ENCODE data around the gene TTC39C.

DNA sequence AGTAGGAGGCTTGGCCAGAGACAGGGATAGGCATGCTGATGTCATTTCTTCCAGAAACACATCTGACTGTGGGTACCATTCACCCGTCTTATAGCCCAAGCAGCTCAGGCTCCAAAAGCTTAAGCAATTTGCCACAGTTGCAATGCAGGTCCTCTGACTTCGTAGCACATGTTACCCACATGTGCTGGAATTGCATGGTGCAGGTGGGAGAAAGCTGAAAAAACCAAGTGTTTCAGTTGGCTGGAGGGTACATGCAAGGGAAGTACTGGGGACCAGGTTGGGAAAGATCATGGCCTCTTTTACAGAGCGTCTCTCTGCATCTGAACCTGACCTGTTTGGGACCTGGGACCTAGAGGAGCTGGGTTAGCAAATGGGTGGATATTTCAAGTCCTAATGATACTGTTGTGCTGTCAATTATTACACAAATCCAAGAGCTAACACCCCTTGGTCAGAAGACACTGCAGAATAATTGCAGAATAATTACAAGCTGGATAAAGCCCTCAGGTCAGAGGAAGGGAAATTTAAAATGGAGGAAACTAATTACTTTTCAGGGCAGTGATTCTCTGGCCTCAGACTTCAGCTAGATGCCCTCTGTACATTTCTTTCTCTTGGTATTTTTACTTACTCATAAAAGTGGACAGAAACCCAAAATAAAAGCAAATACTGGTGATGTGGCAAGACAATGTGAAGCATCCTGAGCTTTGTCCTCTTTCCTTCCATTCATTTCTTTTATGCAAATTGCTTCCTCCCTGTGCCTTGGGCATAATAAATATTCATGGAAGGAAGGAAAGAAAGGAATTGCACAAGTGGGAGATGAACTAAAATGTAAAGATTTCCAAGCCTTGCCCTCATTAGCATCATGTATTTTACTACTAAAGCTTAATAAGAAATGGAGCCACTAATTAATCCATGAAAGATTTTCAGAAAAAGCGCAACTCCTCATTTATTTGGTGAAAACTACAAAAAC, 45.6 kb upstream of the TTC39C start:
- TF ChIP-seq CTCF (conservative IDR thresholded peaks at IDR 0.05; ENCODE audit: low read depth, low read length) (no peak), EZH2 (IDR thresholded peaks at IDR 0.05; ENCODE audit: borderline replicate concordance, low read depth, low read length, poor library complexity, severe bottlenecking) (no peak)
